Thymus (tissue), 11 donors: ENCODE results near the gene DDA1. TPM values are rescaled to one million over a fixed set of nuclear protein-coding genes. Genes with fewer than 3 reads are reported as not detected.

Source experiments
- DNase-seq, 9 donors: peaks; one replicate each; pipeline ENCODE4 v3.0.0-alpha.2; 2013; ENCODE audit warnings: low spot score in 9 of 9, low read depth in 6 of 9, missing footprints in 1 of 9
- H3K27ac ChIP-seq, 2 donors: one replicate each; pipeline ENCODE4 v1.5.1; 2013; ENCODE audit warnings: control low read depth in 1 of 2, low read depth in 1 of 2, low read length in 1 of 2, mild to moderate bottlenecking in 1 of 2, moderate library complexity in 1 of 2
- H3K27me3 ChIP-seq, 2 donors: one replicate each; pipeline ENCODE4 v1.5.1; 2013; ENCODE audit warnings: low read length in 1 of 2; ENCODE audit not compliant: control insufficient read depth in 2 of 2, insufficient read depth in 1 of 2
- H3K36me3 ChIP-seq, 2 donors: one replicate each; pipeline ENCODE4 v1.5.1; 2013; ENCODE audit warnings: low read length in 1 of 2, mild to moderate bottlenecking in 1 of 2, moderate library complexity in 1 of 2; ENCODE audit not compliant: control insufficient read depth in 2 of 2, insufficient read depth in 2 of 2
- H3K4me1 ChIP-seq, 2 donors: one replicate each; pipeline ENCODE4 v1.5.1; 2013; ENCODE audit warnings: low read length in 2 of 2; ENCODE audit not compliant: control insufficient read depth in 2 of 2, insufficient read depth in 2 of 2
- H3K4me3 ChIP-seq, 2 donors: one replicate each; pipeline ENCODE4 v1.5.1; 2013; ENCODE audit warnings: low read length in 2 of 2, control low read depth in 1 of 2, mild to moderate bottlenecking in 1 of 2
- H3K9me3 ChIP-seq, 2 donors: one replicate each; pipeline ENCODE4 v1.5.1; 2013; ENCODE audit warnings: low read length in 1 of 2, mild to moderate bottlenecking in 1 of 2; ENCODE audit not compliant: control insufficient read depth in 2 of 2, insufficient read depth in 1 of 2
- WGBS: extraction: QIAGEN DNeasy Blood & Tissue Kit; methylation state at CpG from one replicate; pipeline ENCODE4 v1.1.7; 2013; 5-methylcytosine and 5-hydroxymethylcytosine counted together
- polyA plus RNA-seq: library from polyadenylated mRNA; stranded (reverse); fragments of 200-250 nt; gene quantifications from one replicate; pipeline ENCODE4 v1.2.3, GENCODE V29; 2013
- total RNA-seq: library from RNA; stranded (reverse); fragments of 120-200 nt; gene quantifications from one replicate; pipeline ENCODE4 v1.2.4, GENCODE V29; 2013
- donor health status: healthy.

DDA1 gene
- total and polyA plus RNA-seq, 2 donors = 23.5 to 51.7 TPM

DNA sequence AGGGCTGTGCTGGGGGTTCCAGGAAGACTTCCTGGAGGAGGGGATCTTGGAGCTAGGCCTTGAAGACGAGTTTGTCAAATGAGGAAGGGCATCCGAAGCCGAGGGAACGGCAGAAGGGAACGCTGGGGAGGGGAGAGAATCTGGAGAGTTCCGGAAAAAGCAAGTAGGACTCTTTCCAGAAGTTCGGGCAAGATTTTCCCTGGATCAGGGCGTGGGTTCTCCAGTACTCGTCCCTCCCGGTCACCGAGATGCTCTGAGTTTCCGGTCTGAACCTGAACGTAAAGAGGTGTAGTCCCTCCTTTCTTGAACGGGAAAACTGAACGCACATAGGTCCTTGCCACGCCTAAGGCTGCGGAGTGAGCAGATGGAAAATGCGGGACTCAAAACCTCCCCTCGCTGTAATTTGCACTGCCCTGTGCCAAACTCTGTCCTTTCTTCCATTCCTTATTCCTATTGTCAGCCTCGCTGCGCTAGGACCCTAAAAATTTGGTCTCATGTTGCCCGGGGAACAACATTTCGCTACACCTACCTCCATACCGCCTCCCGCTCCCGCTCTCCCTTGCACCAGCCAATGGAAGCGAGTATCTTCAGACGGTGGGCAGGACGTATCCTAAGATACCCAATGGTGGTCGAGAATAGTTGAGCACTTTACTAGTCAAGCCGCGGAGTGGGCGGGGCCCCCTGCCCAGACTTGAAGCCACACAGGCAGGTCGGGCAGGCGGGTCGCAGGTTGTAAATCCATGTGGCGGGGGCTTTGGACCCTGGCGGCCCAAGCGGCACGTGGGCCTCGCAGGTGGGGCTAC lies 27.7 kb downstream of the DDA1 start, which contains the start of gene GTPBP3:
GTPBP3 (plus strand) TSS at position 682 of the 803 bp plus-strand sequence; CDS start at position 741, 59 bp downstream.
- DNase-seq = peak; percentile 91 to 99 (median 97)
- H3K36me3 ChIP-seq = peaks cover 10 to 13% of the 10 kb centered on the region in 2 donors
- H3K4me1 ChIP-seq = peaks cover 8 to 48% of the 10 kb centered on the region in 2 donors
- WGBS = under 1% methylated on average over 41 of the region's 41 CpGs
- H3K27ac ChIP-seq = peak within 1 kb of the TSS; percentile 94 to 99
- H3K9me3 ChIP-seq = peaks cover 0 to 12% of the 10 kb centered on the region in 2 donors
- H3K27me3 ChIP-seq = peaks cover 0 to 2% of the 10 kb centered on the region in 2 donors
- H3K4me3 ChIP-seq = peak within 1 kb of the TSS; percentile 85

DNA sequence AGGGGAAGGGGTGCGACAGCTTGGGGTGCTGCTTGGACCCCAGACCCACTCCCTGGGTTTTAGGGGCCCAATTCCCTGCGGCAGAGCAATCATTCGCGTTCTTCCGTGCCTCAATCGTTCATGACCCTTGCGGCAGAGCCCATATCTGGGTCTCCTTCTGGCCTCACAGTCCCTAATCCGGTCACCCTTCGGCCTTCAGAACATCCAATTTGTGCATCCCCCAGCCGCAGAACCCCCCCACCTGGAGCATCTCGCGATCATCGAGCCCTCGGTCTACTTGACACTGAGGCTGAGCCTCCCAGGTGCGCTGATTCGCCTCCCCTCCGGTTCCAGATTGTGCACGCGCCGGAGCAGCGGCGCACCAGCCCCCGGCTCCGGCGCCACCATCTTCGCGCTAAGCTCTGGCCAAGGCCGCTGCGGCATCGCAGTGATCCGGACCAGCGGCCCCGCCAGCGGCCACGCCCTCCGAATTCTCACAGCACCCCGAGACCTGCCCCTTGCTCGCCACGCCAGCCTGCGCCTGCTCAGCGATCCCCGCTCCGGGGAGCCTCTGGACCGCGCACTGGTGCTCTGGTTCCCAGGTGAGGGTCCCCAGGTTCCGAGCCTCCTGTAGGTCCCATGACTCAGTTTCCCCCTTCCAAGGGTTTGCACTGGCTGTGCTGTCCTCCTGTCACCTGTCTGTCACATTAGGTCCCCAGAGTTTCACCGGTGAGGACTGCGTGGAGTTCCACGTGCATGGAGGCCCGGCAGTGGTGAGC lies 28.5 kb downstream of the DDA1 start:
- DNase-seq = peak in 2 of 9 donors; percentile 44
- Histone ChIP-seq H3K36me3 (peaks cover 5 to 16% of the 10 kb centered on the region in 2 donors), H3K27me3 (peaks cover 0 to under 1% of the 10 kb centered on the region in 2 donors), H3K9me3 (peaks cover 0 to 7% of the 10 kb centered on the region in 2 donors), H3K4me3 (peak overlapping the region; percentile 85), H3K27ac (peak overlapping the region; percentile 71 to 94), H3K4me1 (peaks cover 8 to 43% of the 10 kb centered on the region in 2 donors)
- 8% methylated on average over 50 of the region's 50 CpGs for WGBS

- H3K9me3 ChIP-seq = peaks cover 0 to 4% of the 10 kb centered on the region in 2 donors
- H3K27ac ChIP-seq = no peak overlapping the region
- peaks cover 8 to 37% of the 10 kb centered on the region in 2 donors for H3K4me1 ChIP-seq
- H3K27me3 ChIP-seq = no peaks in the 10 kb centered on the region
- no peak for DNase-seq
- H3K4me3 ChIP-seq = peak overlapping the region; percentile 85
- H3K36me3 ChIP-seq = peaks cover 4 to 16% of the 10 kb centered on the region in 2 donors
- 97% methylated on average over 30 of the region's 30 CpGs for whole genome bisulfite sequencing
These were observed 29.2 kb downstream of the DDA1 start for GRCh38 chr19:17338433-17339078.

GRCh38 chr19:17339088-17339741 lies 29.9 kb downstream of the DDA1 start:
- Histone ChIP-seq H3K4me1 (peaks cover 2 to 31% of the 10 kb centered on the region in 2 donors), H3K4me3 (no peak overlapping the region), H3K27me3 (no peaks in the 10 kb centered on the region), H3K9me3 (peaks cover 0 to 4% of the 10 kb centered on the region in 2 donors), H3K27ac (no peak overlapping the region), H3K36me3 (peaks cover 4 to 19% of the 10 kb centered on the region in 2 donors)
- DNase-seq = no peak
- 97% methylated on average over 34 of the region's 34 CpGs for WGBS

GRCh38 chr19:17340302-17340870 lies 31.0 kb downstream of the DDA1 start:
- Histone ChIP-seq H3K36me3 (peaks cover 4 to 21% of the 10 kb centered on the region in 2 donors), H3K4me1 (peaks cover 2 to 25% of the 10 kb centered on the region in 2 donors), H3K27ac (no peak overlapping the region), H3K27me3 (no peaks in the 10 kb centered on the region), H3K4me3 (no peak overlapping the region), H3K9me3 (peaks cover 0 to under 1% of the 10 kb centered on the region in 2 donors)
- DNase-seq = no peak
- 97% methylated on average over 21 of the region's 21 CpGs for WGBS

- Histone ChIP-seq H3K27me3 (no peaks in the 10 kb centered on the region), H3K27ac (no peak overlapping the region), H3K4me3 (no peak overlapping the region), H3K4me1 (peaks cover 2 to 20% of the 10 kb centered on the region in 2 donors), H3K36me3 (peaks cover 4 to 21% of the 10 kb centered on the region in 2 donors), H3K9me3 (no peaks in the 10 kb centered on the region)
- 95% methylated on average over 17 of the region's 17 CpGs for WGBS
- no peak for DNase-seq
These were observed 31.6 kb downstream of the DDA1 start for GRCh38 chr19:17340871-17341357.

GRCh38 chr19:17341386-17341785 lies 32.0 kb downstream of the DDA1 start:
- no peak overlapping the region for H3K27ac ChIP-seq
- no peak for DNase-seq
- H3K36me3 ChIP-seq = peaks cover 4 to 21% of the 10 kb centered on the region in 2 donors
- H3K4me1 ChIP-seq = peaks cover 2 to 18% of the 10 kb centered on the region in 2 donors
- no peak overlapping the region for H3K4me3 ChIP-seq
- no peaks in the 10 kb centered on the region for H3K27me3 ChIP-seq
- 97% methylated on average over 15 of the region's 15 CpGs for WGBS
- no peaks in the 10 kb centered on the region for H3K9me3 ChIP-seq

GRCh38 chr19:17341845-17342244 lies 32.5 kb downstream of the DDA1 start:
- DNase-seq = no peak
- over 99% methylated on average over 7 of the region's 7 CpGs for WGBS

More at GRCh38 chr19:17341845-17342244, 32.5 kb downstream of the DDA1 start:
- H3K36me3 ChIP-seq = peaks cover 4 to 21% of the 10 kb centered on the region in 2 donors
- no peak overlapping the region for H3K4me3 ChIP-seq
- no peak overlapping the region for H3K27ac ChIP-seq
- peaks cover 2 to 15% of the 10 kb centered on the region in 2 donors for H3K4me1 ChIP-seq
- no peaks in the 10 kb centered on the region for H3K9me3 ChIP-seq
- H3K27me3 ChIP-seq = no peaks in the 10 kb centered on the region
